GM10248 (cell line): ENCODE measurements around the gene PLEKHG5.

Source experiments
- CTCF ChIA-PET: fragments of 300-600 bp; sonication (Branson Sonifier 250); formaldehyde crosslinking; extraction: SDS; loops from one replicate; lab custom pipeline; 2021; ENCODE audit warnings: antibody characterized with exemption; lab: Yijun Ruan, JAX
- POLR2A ChIA-PET: fragments of 350-650 bp; sonication (Branson Sonifier 250); formaldehyde crosslinking; extraction: SDS; loops from one replicate; lab custom pipeline; 2020; ENCODE audit warnings: antibody characterized with exemption; lab: Yijun Ruan, JAX
- DNase-seq: peaks from one replicate; pipeline ENCODE4 v3.0.0; 2012; ENCODE audit errors: extremely low spot score
- CTCF ChIP-seq: IDR thresholded peaks from 2 replicates; pipeline ENCODE4 v1.5.1; 2012; ENCODE audit warnings: mild to moderate bottlenecking, low read depth; ENCODE audit errors: extremely low read depth, missing control alignments, control extremely low read depth

The PLEKHG5 gene

DNA sequence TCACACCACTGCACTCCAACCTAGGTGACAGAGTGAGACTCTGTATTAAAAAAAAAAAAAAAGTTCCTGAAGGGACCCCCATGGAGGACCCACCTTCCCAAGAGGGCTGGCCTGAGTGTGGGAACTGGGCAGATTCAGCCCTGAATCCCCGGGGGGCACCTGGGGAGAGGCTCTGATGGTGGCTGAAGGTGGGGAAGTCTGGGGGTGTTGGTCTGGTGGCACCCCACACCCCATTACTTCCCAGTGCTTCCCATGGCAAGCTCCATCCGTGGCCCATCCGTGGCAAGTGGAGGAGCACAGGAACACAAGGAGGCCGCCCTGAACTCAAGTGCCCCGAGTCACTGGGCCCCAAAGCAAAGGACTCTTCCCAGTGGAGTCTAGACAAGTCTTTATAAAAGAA, 24.7 kb downstream of the PLEKHG5 start:
- ChIA-PET POLR2A (no interaction called here), CTCF (interaction anchor here (1.4 to 2.4 kb wide), 4 partner anchors 13 to 220 kb away, joined by 4 to 6 read pairs (median 5); no protein-coding TSS in a partner anchor)

DNA sequence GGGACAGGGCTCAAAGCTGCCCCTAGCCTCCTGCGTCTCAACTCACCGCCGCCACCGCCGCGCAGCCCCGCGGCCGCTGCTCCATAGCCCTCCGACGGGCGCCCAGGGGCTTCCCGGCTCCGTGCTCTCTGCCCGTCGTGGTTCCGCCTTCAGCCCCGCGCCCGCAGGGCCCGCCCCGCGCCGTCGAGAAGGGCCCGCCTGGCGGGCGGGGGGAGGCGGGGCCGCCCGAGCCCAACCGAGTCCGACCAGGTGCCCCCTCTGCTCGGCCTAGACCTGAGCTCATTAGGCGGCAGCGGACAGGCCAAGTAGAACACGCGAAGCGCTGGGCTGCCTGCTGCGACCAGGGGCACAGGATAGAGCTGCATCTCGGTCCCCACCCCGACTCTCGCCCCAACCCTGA, 25.4 kb downstream of the PLEKHG5 start, which contains the start of gene TNFRSF25:
TNFRSF25 (minus strand) TSS at position 151 of the 400 bp plus-strand sequence; CDS start at position 85, 66 bp downstream.
- DNase-seq = no peak
- CTCF ChIA-PET = interaction anchor here (1.8 kb wide), 1 partner anchor 14 kb away, joined by 4 read pairs; no protein-coding TSS in a partner anchor
- POLR2A ChIA-PET = no interaction called here
- TF ChIP-seq CTCF = no peak

More for the DNA sequence above, 24.7 kb downstream of the PLEKHG5 start:
- TF ChIP-seq CTCF = no peak
- no peak for DNase-seq

DNA sequence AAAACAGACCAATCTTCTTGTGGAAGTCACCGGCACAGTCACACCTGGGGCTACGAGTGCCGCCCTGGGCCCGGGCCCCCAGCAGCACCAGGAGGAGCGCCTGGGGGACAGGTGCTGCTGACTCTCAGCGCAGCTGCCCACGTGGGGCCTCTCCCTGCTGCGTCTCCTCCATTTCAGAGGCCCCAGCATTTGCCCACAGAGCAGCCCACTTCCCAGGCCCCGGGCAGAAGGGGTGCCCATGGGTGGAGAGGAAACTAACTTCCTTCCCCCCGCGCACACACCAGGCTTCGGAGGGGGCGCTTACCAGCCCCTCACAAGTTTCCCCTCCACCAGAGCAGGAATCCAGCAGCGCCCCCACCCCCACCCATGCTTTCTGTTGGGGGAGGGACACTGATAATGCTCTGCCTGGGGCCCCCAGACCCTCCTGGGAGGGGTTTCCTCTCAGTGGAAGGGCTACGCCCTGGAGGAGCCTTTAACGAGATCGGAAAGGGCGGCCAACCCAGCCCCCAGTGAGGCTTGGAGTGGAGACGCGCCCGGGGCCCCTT, 25.9 kb downstream of the PLEKHG5 start:
- no peak for DNase-seq
- POLR2A ChIA-PET = no interaction called here
- CTCF ChIA-PET = interaction anchor here (0.8 kb wide), 1 partner anchor 24 kb away, joined by 3 read pairs; no protein-coding TSS in a partner anchor
- no peak for TF ChIP-seq CTCF

DNA sequence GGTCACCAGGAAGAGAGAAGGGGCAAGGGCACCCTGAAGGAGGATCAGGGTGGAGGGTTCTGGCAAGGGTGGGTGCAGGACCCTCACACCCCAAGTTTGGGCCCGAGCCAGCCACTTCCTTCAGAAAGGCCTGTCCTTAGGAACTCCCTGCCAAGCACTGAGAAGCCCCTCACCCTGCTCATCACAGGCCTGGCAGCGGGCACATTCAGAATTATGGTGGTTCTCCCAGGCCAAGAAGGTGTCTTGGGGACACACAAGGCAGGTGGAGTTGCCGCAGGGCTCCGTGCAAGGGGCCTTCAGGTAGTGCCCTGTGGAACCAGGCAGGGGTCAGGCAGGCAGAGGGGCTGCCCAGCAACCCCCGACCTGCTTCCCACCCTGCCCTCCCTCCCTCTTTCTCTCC, 26.6 kb downstream of the PLEKHG5 start:
- POLR2A ChIA-PET = no interaction called here
- DNase-seq = no peak
- TF ChIP-seq CTCF = no peak
- CTCF ChIA-PET = interaction anchor here (0.8 kb wide), 1 partner anchor 25 kb away, joined by 3 read pairs; no protein-coding TSS in a partner anchor

DNA sequence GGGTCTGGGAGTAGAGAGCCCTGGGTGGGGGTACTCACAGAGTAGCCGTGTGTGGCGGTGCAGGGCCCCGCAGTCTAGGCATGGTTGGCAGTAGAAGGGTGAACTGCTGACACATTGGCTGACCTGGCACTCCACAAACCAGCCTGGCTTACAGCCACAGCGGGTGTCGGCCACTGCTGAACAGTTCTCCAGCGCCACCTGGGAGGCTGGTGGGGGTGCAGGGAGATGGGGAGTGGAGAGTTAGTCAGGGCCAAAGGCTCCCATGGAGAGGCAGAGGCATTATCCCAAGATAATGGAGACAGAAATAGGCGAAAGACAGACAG, 27.0 kb downstream of the PLEKHG5 start:
- ChIA-PET CTCF (interaction anchor here (0.8 kb wide), 1 partner anchor 25 kb away, joined by 3 read pairs; no protein-coding TSS in a partner anchor), POLR2A (no interaction called here)
- TF ChIP-seq CTCF = no peak
- no peak for DNase-seq

GRCh38 chr1:6463120-6463412, 28.4 kb downstream of the PLEKHG5 start:
- no peak for DNase-seq
- TF ChIP-seq CTCF = no peak
- ChIA-PET POLR2A (no interaction called here), CTCF (interaction anchor here (1.1 to 1.2 kb wide), 3 partner anchors 13 to 24 kb away, joined by 3 read pairs; no protein-coding TSS in a partner anchor)
